ENCODE measurements around the gene SMIM13. TPM values are rescaled to one million over a fixed set of nuclear protein-coding genes. Genes with fewer than 3 reads are reported as not detected.

SMIM13 gene
- total and polyA plus RNA-seq, 2 donors from 2014 or later: 4.0 to 6.6 TPM

DNA sequence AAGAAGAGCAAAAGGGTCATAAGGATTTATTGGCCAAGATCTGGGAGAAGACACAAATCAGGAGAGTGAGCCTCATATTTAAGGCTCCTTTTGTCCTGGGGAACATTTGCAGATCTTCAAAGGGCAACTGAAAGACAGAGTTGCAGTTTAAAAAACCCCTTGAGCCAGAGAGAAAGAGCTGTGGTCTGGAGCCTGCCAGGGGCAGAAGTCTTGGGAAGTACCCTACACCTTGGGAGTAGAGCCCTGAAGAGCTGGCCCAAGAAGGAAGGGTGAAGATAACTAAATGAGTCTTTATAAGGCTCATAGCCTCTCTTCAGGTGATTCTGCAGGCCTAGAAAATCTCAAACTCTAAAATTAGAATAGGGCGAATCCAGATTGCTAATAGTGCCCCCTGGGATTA is 57.9 kb downstream of the SMIM13 start:
- FAIRE-seq: no peak
- Histone ChIP-seq H3K36me3 (ENCODE audit: control insufficient read depth in 2 of 3, insufficient read depth in 3 of 3, low read length in 3 of 3) (no peaks in the 10 kb centered on the region), H3K27ac (ENCODE audit: low read depth in 2 of 2, low read length in 2 of 2) (no peak overlapping the region), H3K9ac (ENCODE audit: low read length in 3 of 3) (no peak overlapping the region), H3K4me1 (ENCODE audit: control insufficient read depth in 2 of 3, insufficient read depth in 2 of 3, low read depth in 1 of 3, low read length in 3 of 3) (no peaks in the 10 kb centered on the region), H3K27me3 (ENCODE audit: control insufficient read depth, insufficient read depth, low read length) (no peaks in the 10 kb centered on the region), H3K9me3 (ENCODE audit: control insufficient read depth in 2 of 3, insufficient read depth in 1 of 3, low read length in 3 of 3) (no peaks in the 10 kb centered on the region), H3K4me3 (ENCODE audit: low read length in 3 of 3) (no peak overlapping the region)
- TF ChIP-seq, protein P1, sequence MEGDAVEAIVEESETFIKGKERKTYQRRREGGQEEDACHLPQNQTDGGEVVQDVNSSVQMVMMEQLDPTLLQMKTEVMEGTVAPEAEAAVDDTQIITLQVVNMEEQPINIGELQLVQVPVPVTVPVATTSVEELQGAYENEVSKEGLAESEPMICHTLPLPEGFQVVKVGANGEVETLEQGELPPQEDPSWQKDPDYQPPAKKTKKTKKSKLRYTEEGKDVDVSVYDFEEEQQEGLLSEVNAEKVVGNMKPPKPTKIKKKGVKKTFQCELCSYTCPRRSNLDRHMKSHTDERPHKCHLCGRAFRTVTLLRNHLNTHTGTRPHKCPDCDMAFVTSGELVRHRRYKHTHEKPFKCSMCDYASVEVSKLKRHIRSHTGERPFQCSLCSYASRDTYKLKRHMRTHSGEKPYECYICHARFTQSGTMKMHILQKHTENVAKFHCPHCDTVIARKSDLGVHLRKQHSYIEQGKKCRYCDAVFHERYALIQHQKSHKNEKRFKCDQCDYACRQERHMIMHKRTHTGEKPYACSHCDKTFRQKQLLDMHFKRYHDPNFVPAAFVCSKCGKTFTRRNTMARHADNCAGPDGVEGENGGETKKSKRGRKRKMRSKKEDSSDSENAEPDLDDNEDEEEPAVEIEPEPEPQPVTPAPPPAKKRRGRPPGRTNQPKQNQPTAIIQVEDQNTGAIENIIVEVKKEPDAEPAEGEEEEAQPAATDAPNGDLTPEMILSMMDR (IDR thresholded peaks at IDR 0.05; ENCODE audit: borderline replicate concordance, extremely low read depth, insufficient read depth): no peak
- intact Hi-C loops (cut with DNase I): no loop called here
- DNase-seq: no peak

DNA sequence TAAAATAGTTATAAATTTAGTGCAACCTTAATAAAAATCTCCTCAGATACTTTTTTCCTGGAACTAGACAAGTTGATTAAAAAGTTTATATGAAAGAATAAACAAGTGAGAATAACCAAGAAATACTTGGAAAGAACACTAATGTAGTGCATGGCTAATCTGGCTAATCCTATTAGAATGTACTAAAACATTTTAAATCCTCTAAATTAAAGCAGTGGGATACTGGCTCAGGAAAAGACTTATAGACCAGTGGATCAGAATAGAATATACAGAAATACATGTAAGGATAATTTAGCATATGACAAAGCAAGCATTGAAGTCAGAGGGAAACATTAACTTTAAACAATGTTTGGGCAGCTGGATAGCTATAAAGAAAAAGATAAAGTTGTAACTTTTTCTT is 58.9 kb downstream of the SMIM13 start:
- no peak overlapping the region for H3K9ac ChIP-seq (ENCODE audit: low read length in 3 of 3)
- intact Hi-C loops (cut with DNase I): no loop called here
- H3K4me1 ChIP-seq (ENCODE audit: control insufficient read depth in 2 of 3, insufficient read depth in 2 of 3, low read depth in 1 of 3, low read length in 3 of 3): no peaks in the 10 kb centered on the region
- no peaks in the 10 kb centered on the region for H3K36me3 ChIP-seq (ENCODE audit: control insufficient read depth in 2 of 3, insufficient read depth in 3 of 3, low read length in 3 of 3)
- H3K27me3 ChIP-seq (ENCODE audit: control insufficient read depth, insufficient read depth, low read length): no peaks in the 10 kb centered on the region
- H3K4me3 ChIP-seq (ENCODE audit: low read length in 3 of 3): no peak overlapping the region
- DNase-seq: no peak
- H3K9me3 ChIP-seq (ENCODE audit: control insufficient read depth in 2 of 3, insufficient read depth in 1 of 3, low read length in 3 of 3): no peaks in the 10 kb centered on the region
- TF ChIP-seq, protein P1 (IDR thresholded peaks at IDR 0.05; ENCODE audit: borderline replicate concordance, extremely low read depth, insufficient read depth): no peak
- peak; percentile 65 for FAIRE-seq
- H3K27ac ChIP-seq (ENCODE audit: low read depth in 2 of 2, low read length in 2 of 2): no peak overlapping the region

- intact Hi-C loops (cut with DNase I): no loop called here
- FAIRE-seq: no peak
- Histone ChIP-seq H3K9ac (ENCODE audit: low read length in 3 of 3) (no peak overlapping the region), H3K9me3 (ENCODE audit: control insufficient read depth in 2 of 3, insufficient read depth in 1 of 3, low read length in 3 of 3) (no peaks in the 10 kb centered on the region), H3K4me1 (ENCODE audit: control insufficient read depth in 2 of 3, insufficient read depth in 2 of 3, low read depth in 1 of 3, low read length in 3 of 3) (no peaks in the 10 kb centered on the region), H3K27me3 (ENCODE audit: control insufficient read depth, insufficient read depth, low read length) (no peaks in the 10 kb centered on the region), H3K27ac (ENCODE audit: low read depth in 2 of 2, low read length in 2 of 2) (no peak overlapping the region), H3K4me3 (ENCODE audit: low read length in 3 of 3) (peak overlapping the region in 1 of 3 donors; percentile 47), H3K36me3 (ENCODE audit: control insufficient read depth in 2 of 3, insufficient read depth in 3 of 3, low read length in 3 of 3) (no peaks in the 10 kb centered on the region)
- DNase-seq: no peak
- TF ChIP-seq, protein P1 (IDR thresholded peaks at IDR 0.05; ENCODE audit: borderline replicate concordance, extremely low read depth, insufficient read depth): no peak
Measured at GRCh38 chr6:11153447-11153846, 59.8 kb downstream of the SMIM13 start.

- FAIRE-seq: no peak
- H3K27me3 ChIP-seq (ENCODE audit: control insufficient read depth, insufficient read depth, low read length): no peaks in the 10 kb centered on the region
- H3K36me3 ChIP-seq (ENCODE audit: control insufficient read depth in 2 of 3, insufficient read depth in 3 of 3, low read length in 3 of 3): no peaks in the 10 kb centered on the region
Measured at GRCh38 chr6:11155589-11155988, 62.0 kb downstream of the SMIM13 start.

More at GRCh38 chr6:11155589-11155988, 62.0 kb downstream of the SMIM13 start:
- H3K27ac ChIP-seq (ENCODE audit: low read depth in 2 of 2, low read length in 2 of 2): no peak overlapping the region
- H3K4me3 ChIP-seq (ENCODE audit: low read length in 3 of 3): no peak overlapping the region
- H3K4me1 ChIP-seq (ENCODE audit: control insufficient read depth in 2 of 3, insufficient read depth in 2 of 3, low read depth in 1 of 3, low read length in 3 of 3): no peaks in the 10 kb centered on the region
- TF ChIP-seq, protein P1 (IDR thresholded peaks at IDR 0.05; ENCODE audit: borderline replicate concordance, extremely low read depth, insufficient read depth): no peak
- H3K9ac ChIP-seq (ENCODE audit: low read length in 3 of 3): no peak overlapping the region
- intact Hi-C loops (cut with DNase I): no loop called here
- H3K9me3 ChIP-seq (ENCODE audit: control insufficient read depth in 2 of 3, insufficient read depth in 1 of 3, low read length in 3 of 3): no peaks in the 10 kb centered on the region
- DNase-seq: no peak

All from kidney (tissue), 14 donors.